Measurements from ENCODE around the gene MYH14. TPM values are rescaled to one million over a fixed set of nuclear protein-coding genes. Genes with fewer than 3 reads are reported as not detected.

The MYH14 gene
- total and polyA plus RNA-seq, 2 of the 13 experiments (the other 11 are each of a cell fraction or from before 2014, with no cell fraction given) = 5.5 to 5.8 TPM

DNA sequence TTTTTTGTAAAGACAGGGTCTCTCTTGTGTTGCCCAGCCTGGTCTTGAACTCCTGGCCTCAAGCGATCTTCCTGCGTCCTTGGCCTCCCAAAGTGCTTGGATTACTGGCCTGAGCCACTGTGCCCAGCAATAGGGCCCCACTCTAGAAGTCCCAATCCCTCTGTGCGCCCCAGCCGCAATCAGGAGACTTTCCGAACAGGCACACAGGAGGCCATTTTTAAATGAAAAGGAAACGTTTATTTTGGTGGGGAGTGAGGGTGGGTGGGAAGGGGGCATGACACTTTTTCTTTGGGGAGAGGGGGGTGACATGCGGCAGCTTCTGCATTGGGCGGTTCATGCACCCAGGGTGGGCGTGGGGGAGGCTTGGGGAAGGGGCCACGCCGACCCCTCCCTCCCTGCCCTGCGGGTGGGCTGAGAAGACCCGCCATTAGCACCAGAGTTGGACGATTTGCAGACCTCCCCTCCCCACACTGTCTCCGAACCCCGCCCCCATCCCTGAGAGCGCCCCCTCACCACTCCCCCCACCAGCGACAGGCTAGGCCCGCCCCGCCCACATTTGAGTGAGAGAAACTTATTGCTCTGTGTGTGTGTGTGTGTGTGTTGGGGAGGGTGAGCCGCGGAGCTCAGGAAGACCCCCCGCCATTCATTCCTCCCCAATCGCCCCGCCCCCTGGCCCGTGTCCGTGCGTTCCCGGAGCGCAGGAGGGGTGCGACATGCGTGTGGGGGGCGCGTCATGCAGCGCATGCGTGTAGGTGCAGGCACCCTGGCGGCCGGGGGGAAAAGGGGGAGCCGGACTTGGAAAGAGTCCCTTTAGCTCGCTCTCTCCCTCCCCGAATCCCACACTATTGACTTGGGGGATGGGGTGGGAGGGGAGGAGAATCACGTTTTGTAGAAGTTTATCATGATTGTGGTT is 108.6 kb downstream of the MYH14 start (continued):
- TF ChIP-seq, protein P1, sequence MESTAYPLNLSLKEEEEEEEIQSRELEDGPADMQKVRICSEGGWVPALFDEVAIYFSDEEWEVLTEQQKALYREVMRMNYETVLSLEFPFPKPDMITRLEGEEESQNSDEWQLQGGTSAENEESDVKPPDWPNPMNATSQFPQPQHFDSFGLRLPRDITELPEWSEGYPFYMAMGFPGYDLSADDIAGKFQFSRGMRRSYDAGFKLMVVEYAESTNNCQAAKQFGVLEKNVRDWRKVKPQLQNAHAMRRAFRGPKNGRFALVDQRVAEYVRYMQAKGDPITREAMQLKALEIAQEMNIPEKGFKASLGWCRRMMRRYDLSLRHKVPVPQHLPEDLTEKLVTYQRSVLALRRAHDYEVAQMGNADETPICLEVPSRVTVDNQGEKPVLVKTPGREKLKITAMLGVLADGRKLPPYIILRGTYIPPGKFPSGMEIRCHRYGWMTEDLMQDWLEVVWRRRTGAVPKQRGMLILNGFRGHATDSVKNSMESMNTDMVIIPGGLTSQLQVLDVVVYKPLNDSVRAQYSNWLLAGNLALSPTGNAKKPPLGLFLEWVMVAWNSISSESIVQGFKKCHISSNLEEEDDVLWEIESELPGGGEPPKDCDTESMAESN (CRISPR knock-in tag; conservative IDR thresholded peaks at IDR 0.05) = 0 out of 2 replicates have a peak, but pooled peaks have one; percentile 28
- TF ChIP-seq SPEN (CRISPR knock-in tag; IDR thresholded peaks at IDR 0.05; ENCODE audit: low read depth) = 0 out of 2 replicates have a peak, but pooled peaks have one; percentile 32
- TF ChIP-seq SOX13 (IDR thresholded peaks at IDR 0.05) = no peak
- TF ChIP-seq SOX13 (CRISPR knock-in tag; conservative IDR thresholded peaks at IDR 0.05 in 1 of 2, IDR thresholded peaks at IDR 0.05 in 1 of 2) = no peak
- no peak for TF ChIP-seq TOE1 (CRISPR knock-in tag; IDR thresholded peaks at IDR 0.05)
- TF ChIP-seq MIER3 (CRISPR knock-in tag; IDR thresholded peaks at IDR 0.05; ENCODE audit: borderline replicate concordance) = peak; percentile 54; the same call in 1 of the 2 replicates
- TF ChIP-seq TEAD3 (CRISPR knock-in tag; optimal IDR thresholded peaks at IDR 0.05; ENCODE audit: borderline replicate concordance) = peak; percentile 51
- TF ChIP-seq EHMT2 (IDR thresholded peaks at IDR 0.05; ENCODE audit: borderline replicate concordance, low read depth, low read length) = no peak
- TF ChIP-seq IRF2 (CRISPR knock-in tag; IDR thresholded peaks at IDR 0.05) = no peak
- TF ChIP-seq, protein P2, sequence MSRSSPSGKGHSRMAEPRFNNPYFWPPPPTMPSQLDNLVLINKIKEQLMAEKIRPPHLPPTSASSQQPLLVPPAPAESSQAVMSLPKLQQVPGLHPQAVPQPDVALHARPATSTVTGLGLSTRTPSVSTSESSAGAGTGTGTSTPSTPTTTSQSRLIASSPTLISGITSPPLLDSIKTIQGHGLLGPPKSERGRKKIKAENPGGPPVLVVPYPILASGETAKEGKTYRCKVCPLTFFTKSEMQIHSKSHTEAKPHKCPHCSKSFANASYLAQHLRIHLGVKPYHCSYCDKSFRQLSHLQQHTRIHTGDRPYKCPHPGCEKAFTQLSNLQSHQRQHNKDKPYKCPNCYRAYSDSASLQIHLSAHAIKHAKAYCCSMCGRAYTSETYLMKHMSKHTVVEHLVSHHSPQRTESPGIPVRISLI (CRISPR knock-in tag; IDR thresholded peaks at IDR 0.05; ENCODE audit: borderline replicate concordance) = no peak
- no peak for TF ChIP-seq IRX3 (CRISPR knock-in tag; IDR thresholded peaks at IDR 0.05; ENCODE audit: borderline replicate concordance, low read depth)
- TF ChIP-seq, protein P3, sequence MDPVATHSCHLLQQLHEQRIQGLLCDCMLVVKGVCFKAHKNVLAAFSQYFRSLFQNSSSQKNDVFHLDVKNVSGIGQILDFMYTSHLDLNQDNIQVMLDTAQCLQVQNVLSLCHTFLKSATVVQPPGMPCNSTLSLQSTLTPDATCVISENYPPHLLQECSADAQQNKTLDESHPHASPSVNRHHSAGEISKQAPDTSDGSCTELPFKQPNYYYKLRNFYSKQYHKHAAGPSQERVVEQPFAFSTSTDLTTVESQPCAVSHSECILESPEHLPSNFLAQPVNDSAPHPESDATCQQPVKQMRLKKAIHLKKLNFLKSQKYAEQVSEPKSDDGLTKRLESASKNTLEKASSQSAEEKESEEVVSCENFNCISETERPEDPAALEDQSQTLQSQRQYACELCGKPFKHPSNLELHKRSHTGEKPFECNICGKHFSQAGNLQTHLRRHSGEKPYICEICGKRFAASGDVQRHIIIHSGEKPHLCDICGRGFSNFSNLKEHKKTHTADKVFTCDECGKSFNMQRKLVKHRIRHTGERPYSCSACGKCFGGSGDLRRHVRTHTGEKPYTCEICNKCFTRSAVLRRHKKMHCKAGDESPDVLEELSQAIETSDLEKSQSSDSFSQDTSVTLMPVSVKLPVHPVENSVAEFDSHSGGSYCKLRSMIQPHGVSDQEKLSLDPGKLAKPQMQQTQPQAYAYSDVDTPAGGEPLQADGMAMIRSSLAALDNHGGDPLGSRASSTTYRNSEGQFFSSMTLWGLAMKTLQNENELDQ (CRISPR knock-in tag; IDR thresholded peaks at IDR 0.05; ENCODE audit: borderline replicate concordance) = no peak
- no peak for TF ChIP-seq ZNF777 (CRISPR knock-in tag; IDR thresholded peaks at IDR 0.05)
- 0 out of 2 replicates have a peak, but pooled peaks have one; percentile 61 for TF ChIP-seq ZSCAN25 (CRISPR knock-in tag; IDR thresholded peaks at IDR 0.05)
- TF ChIP-seq MAZ (IDR thresholded peaks at IDR 0.05; ENCODE audit: borderline replicate concordance, low read depth, low read length) = peak; percentile 33; the same call in 1 of the 2 replicates
- peak; percentile 69; the same call in 1 of the 2 replicates for TF ChIP-seq MAZ (CRISPR knock-in tag; IDR thresholded peaks at IDR 0.05; ENCODE audit: low read depth)
- TF ChIP-seq RFX5 (IDR thresholded peaks at IDR 0.05; ENCODE audit: low read depth, low read length) = no peak
- TF ChIP-seq MIER2 (CRISPR knock-in tag; IDR thresholded peaks at IDR 0.05) = no peak
- no peak for TF ChIP-seq ARID2 (CRISPR knock-in tag; IDR thresholded peaks at IDR 0.05; ENCODE audit: borderline replicate concordance)
- TF ChIP-seq KDM3A (CRISPR knock-in tag; IDR thresholded peaks at IDR 0.05; ENCODE audit: low read depth) = no peak
- TF ChIP-seq ZNF383 (CRISPR knock-in tag; IDR thresholded peaks at IDR 0.05; ENCODE audit: borderline replicate concordance) = no peak
- TF ChIP-seq NFYC (CRISPR knock-in tag; IDR thresholded peaks at IDR 0.05) = no peak
- no peak for TF ChIP-seq ZNF34 (CRISPR knock-in tag; IDR thresholded peaks at IDR 0.05; ENCODE audit: borderline replicate concordance)
